ENCODE measurements around the gene MAEL. TPM values are rescaled to one million over a fixed set of nuclear protein-coding genes. Genes with fewer than 3 reads are reported as not detected.

Gene MAEL
- total and polyA plus RNA-seq, 2 of the 8 experiments (the other 6 are each of a cell fraction or from before 2014, with no cell fraction given) = 0.03 TPM; not detected in 1

- TF ChIP-seq SIN3A (conservative IDR thresholded peaks at IDR 0.05 in 1 of 2, IDR thresholded peaks at IDR 0.05 in 1 of 2; ENCODE audit: low read depth in 1 of 2, low read length in 2 of 2) (no peak), YY1 (IDR thresholded peaks at IDR 0.05; ENCODE audit: low read depth, low read length) (0 out of 2 replicates have a peak, but pooled peaks have one; percentile 34), CTCF (IDR thresholded peaks at IDR 0.05; ENCODE audit: control extremely low read depth in 1 of 3, insufficient read depth in 1 of 3, low read depth in 1 of 3, low read length in 3 of 3) (peak; percentile 84 to 94 (median 93))
- TF ChIP-seq, protein P1, sequence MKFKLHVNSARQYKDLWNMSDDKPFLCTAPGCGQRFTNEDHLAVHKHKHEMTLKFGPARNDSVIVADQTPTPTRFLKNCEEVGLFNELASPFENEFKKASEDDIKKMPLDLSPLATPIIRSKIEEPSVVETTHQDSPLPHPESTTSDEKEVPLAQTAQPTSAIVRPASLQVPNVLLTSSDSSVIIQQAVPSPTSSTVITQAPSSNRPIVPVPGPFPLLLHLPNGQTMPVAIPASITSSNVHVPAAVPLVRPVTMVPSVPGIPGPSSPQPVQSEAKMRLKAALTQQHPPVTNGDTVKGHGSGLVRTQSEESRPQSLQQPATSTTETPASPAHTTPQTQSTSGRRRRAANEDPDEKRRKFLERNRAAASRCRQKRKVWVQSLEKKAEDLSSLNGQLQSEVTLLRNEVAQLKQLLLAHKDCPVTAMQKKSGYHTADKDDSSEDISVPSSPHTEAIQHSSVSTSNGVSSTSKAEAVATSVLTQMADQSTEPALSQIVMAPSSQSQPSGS (IDR thresholded peaks at IDR 0.05; ENCODE audit: low read length) = 0 out of 2 replicates have a peak, but pooled peaks have one; percentile 25
These were observed 77.4 kb downstream of the MAEL start (continued) for GRCh38 chr1:167066333-167067122.

Data from H1 (cell line).